HL-60 (cell line): Measurements from ENCODE around the gene NT5C1A.

ENCODE experiments used
- DNase-seq, 2 experiments: peaks; one replicate each; pipeline ENCODE4 v3.0.0-alpha.2; 2010 to 2020; ENCODE audit warnings: low read depth in 1 of 2, low spot score in 1 of 2
- H3K27ac ChIP-seq: fragments of 250-450 bp; sonication (Bioruptor Pico); replicated peaks from 2 replicates; pipeline ENCODE4 v1.5.1; 2020; ENCODE audit warnings: mild to moderate bottlenecking, moderate library complexity
- H3K27me3 ChIP-seq: fragments of 250-450 bp; sonication (Bioruptor Pico); 2 replicates; pipeline ENCODE4 v1.5.1; 2021; ENCODE audit warnings: mild to moderate bottlenecking, moderate library complexity; ENCODE audit not compliant: insufficient read depth, poor library complexity, severe bottlenecking
- H3K4me3 ChIP-seq: replicated peaks from 2 replicates; pipeline ENCODE4 v1.5.1; 2011; ENCODE audit warnings: mild to moderate bottlenecking, control low read depth, low read length; ENCODE audit not compliant: insufficient read depth
- GABPA ChIP-seq: IDR thresholded peaks from 2 replicates; pipeline ENCODE4 v1.6.1; 2012; ENCODE audit warnings: low read depth
- POLR2AphosphoS5 ChIP-seq: IDR thresholded peaks from 2 replicates; pipeline ENCODE4 v1.6.1; 2012; ENCODE audit warnings: low read depth
- SPI1 ChIP-seq: IDR thresholded peaks from 2 replicates; pipeline ENCODE4 v1.6.1; 2012; ENCODE audit warnings: low read depth, mild to moderate bottlenecking, borderline replicate concordance
- TF ChIP-seq, protein P1 (sequence below): IDR thresholded peaks from one replicate; pipeline ENCODE4 v1.5.1; 2011; ENCODE audit warnings: low read length, control low read depth, inconsistent platforms; ENCODE audit not compliant: insufficient read depth
- TF ChIP-seq, protein P2 (sequence below): IDR thresholded peaks from 2 replicates; pipeline ENCODE4 v1.6.1; 2012; ENCODE audit warnings: low read depth; ENCODE audit not compliant: insufficient replicate concordance

Gene NT5C1A

DNA sequence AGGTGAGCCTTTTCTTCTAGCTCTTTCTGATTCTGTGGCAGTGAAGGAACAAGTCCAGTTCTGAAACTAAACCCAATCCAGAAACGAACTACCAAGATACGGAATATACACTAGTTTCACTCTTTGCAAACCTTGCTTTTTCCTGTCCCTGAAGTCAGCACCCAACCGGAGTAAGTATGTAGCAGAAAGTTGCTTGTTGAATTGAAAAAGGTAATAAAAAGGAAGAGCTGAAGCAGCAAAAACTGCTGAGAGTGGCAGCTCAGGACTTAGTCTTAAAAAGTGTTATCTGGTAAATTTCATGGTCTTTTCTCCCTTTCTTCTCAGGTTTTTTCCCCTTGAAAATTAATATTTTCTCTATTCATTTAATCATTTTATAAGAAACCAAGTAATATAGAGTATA, 9.4 kb upstream of the NT5C1A start:
- TF ChIP-seq SPI1 (no peak), GABPA (no peak), POLR2AphosphoS5 (no peak)
- TF ChIP-seq, protein P1, sequence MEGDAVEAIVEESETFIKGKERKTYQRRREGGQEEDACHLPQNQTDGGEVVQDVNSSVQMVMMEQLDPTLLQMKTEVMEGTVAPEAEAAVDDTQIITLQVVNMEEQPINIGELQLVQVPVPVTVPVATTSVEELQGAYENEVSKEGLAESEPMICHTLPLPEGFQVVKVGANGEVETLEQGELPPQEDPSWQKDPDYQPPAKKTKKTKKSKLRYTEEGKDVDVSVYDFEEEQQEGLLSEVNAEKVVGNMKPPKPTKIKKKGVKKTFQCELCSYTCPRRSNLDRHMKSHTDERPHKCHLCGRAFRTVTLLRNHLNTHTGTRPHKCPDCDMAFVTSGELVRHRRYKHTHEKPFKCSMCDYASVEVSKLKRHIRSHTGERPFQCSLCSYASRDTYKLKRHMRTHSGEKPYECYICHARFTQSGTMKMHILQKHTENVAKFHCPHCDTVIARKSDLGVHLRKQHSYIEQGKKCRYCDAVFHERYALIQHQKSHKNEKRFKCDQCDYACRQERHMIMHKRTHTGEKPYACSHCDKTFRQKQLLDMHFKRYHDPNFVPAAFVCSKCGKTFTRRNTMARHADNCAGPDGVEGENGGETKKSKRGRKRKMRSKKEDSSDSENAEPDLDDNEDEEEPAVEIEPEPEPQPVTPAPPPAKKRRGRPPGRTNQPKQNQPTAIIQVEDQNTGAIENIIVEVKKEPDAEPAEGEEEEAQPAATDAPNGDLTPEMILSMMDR: no peak
- TF ChIP-seq, protein P2, sequence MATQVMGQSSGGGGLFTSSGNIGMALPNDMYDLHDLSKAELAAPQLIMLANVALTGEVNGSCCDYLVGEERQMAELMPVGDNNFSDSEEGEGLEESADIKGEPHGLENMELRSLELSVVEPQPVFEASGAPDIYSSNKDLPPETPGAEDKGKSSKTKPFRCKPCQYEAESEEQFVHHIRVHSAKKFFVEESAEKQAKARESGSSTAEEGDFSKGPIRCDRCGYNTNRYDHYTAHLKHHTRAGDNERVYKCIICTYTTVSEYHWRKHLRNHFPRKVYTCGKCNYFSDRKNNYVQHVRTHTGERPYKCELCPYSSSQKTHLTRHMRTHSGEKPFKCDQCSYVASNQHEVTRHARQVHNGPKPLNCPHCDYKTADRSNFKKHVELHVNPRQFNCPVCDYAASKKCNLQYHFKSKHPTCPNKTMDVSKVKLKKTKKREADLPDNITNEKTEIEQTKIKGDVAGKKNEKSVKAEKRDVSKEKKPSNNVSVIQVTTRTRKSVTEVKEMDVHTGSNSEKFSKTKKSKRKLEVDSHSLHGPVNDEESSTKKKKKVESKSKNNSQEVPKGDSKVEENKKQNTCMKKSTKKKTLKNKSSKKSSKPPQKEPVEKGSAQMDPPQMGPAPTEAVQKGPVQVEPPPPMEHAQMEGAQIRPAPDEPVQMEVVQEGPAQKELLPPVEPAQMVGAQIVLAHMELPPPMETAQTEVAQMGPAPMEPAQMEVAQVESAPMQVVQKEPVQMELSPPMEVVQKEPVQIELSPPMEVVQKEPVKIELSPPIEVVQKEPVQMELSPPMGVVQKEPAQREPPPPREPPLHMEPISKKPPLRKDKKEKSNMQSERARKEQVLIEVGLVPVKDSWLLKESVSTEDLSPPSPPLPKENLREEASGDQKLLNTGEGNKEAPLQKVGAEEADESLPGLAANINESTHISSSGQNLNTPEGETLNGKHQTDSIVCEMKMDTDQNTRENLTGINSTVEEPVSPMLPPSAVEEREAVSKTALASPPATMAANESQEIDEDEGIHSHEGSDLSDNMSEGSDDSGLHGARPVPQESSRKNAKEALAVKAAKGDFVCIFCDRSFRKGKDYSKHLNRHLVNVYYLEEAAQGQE: no peak
- Histone ChIP-seq H3K27ac (no peak overlapping the region), H3K27me3 (peaks cover 40% of the 10 kb centered on the region), H3K4me3 (no peak overlapping the region)
- DNase-seq: no peak

DNA sequence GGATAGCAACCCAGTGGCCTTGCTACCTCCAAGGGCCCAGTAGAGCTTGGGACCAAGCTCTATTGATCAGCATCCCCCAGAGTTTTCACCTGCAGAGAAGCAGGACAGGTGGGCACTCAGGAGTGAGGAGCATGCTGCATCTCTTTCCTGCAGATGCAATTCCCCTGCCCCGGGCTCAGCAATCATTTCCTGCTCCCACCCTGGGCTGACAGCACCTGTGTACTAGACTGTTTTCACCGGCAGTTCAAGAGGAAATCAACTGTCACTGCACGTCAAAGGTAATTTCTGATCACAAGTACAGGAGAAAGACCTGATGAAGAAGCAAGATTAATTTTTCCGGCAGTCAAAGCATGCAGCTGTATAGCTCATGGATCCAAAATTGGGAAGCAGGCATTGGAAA, 8.8 kb upstream of the NT5C1A start:
- Histone ChIP-seq H3K27ac (no peak overlapping the region), H3K4me3 (no peak overlapping the region), H3K27me3 (peaks cover 40% of the 10 kb centered on the region)
- TF ChIP-seq, protein P2: no peak
- TF ChIP-seq GABPA (no peak), POLR2AphosphoS5 (no peak), SPI1 (no peak)
- TF ChIP-seq, protein P1: no peak
- no peak for DNase-seq

DNA sequence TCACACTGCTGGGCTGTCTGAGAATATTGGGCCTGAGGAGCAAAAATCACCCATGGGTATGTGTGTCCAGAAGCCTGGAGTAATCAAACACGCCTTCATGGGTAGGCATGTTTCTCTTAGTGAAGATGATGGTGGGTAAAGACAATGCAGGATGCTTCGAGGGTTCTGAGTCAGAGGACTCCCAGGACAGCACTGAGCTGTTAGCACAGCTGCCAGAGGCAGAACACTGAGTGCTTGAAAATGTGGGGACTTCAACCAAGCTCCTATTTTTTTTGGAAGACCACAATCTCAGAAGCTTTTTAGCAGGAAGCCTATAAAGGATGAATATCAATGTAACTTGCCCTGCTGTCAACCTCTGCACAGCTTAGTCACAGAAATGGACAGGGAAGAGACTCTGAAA, 7.9 kb upstream of the NT5C1A start:
- DNase-seq: no peak
- Histone ChIP-seq H3K27ac (no peak overlapping the region), H3K27me3 (peaks cover 35% of the 10 kb centered on the region), H3K4me3 (no peak overlapping the region)
- TF ChIP-seq SPI1 (no peak), POLR2AphosphoS5 (no peak), GABPA (no peak)
- TF ChIP-seq, protein P1: no peak
- TF ChIP-seq, protein P2: no peak
